HCT116 (cell line): ENCODE results near the gene CMTM8.

Experiments
- CTCF ChIP-seq, 3 experiments: fragments of 200-600 bp in 1 of 3; sonication (generic) in 1 of 3; IDR thresholded peaks in 2 of 3; conservative IDR thresholded peaks in 1 of 3; 2 replicates each; pipeline ENCODE4 v1.5.1; 2012 to 2017; ENCODE audit warnings: low read depth in 2 of 3, low read length in 2 of 3, antibody characterized with exemption in 1 of 3, borderline replicate concordance in 1 of 3, control low read depth in 1 of 3, mild to moderate bottlenecking in 1 of 3, mixed read lengths in 1 of 3, mixed run types in 1 of 3, moderate library complexity in 1 of 3; ENCODE audit not compliant: insufficient read depth in 1 of 3
- EGR1 ChIP-seq: IDR thresholded peaks from 2 replicates; pipeline ENCODE4 v1.6.1; 2012; ENCODE audit warnings: low read depth
- MAX ChIP-seq: IDR thresholded peaks from 2 replicates; pipeline ENCODE4 v1.6.1; 2012
- POLR2A ChIP-seq: IDR thresholded peaks from 2 replicates; pipeline ENCODE4 v1.7.0; 2011; ENCODE audit warnings: borderline replicate concordance; ENCODE audit not compliant: insufficient read depth, insufficient read length; ENCODE audit errors: extremely low read depth
- ZFX ChIP-seq: fragments of 450-650 bp; IDR thresholded peaks from 2 replicates; pipeline ENCODE4 v1.6.1; 2017

- TF ChIP-seq EGR1: no peak
- no peak for TF ChIP-seq POLR2A
- no peak for TF ChIP-seq CTCF (IDR thresholded peaks at IDR 0.05 in 2 of 3, conservative IDR thresholded peaks at IDR 0.05 in 1 of 3; ENCODE audit: borderline replicate concordance in 1 of 3, insufficient read depth in 1 of 3, low read depth in 2 of 3, low read length in 2 of 3)
- TF ChIP-seq ZFX: no peak
- TF ChIP-seq MAX: no peak
Observed at GRCh38 chr3:32200992-32201758, 37.3 kb upstream of the CMTM8 start.
